NK-92 treated with Interleukin-12 subunit alpha and Interleukin-12 subunit beta, amount 100 ng/mL, for 24 hours (cell line): Measurements from ENCODE around the gene BRD4.
A peak's percentile ranks its signal among the peaks of the same experiment; 100 is the strongest.
"Not testable (repeated sequence)": the region's sequence is repeated elsewhere in the genome, so short reads cannot be mapped to it uniquely, and the experiment has no call there.

Experiments
- DNase-seq: peaks from one replicate; lab custom pipeline; 2025; lab: John Stamatoyannopoulos, UW

BRD4 gene

DNA sequence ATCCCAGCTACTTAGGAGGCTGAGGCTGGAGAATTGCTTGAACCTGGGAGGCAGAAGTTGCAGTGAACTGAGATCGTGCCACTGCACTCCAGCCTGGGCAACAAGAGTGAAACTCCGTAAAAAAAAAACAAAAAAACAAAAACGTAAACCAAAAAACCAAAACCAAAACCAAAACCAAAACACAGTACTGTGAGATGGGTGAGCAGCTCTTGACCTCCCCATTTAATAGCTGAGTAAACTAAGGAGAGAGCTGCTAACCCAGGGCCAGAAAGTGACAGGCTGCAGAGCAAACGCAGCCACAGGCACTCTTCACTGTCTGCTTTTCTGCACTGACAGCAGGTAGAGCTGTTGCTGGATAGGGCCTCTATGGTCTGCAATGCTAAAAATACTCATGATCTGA is 27.7 kb upstream of the BRD4 start:
- DNase-seq = not testable (repeated sequence)

DNA sequence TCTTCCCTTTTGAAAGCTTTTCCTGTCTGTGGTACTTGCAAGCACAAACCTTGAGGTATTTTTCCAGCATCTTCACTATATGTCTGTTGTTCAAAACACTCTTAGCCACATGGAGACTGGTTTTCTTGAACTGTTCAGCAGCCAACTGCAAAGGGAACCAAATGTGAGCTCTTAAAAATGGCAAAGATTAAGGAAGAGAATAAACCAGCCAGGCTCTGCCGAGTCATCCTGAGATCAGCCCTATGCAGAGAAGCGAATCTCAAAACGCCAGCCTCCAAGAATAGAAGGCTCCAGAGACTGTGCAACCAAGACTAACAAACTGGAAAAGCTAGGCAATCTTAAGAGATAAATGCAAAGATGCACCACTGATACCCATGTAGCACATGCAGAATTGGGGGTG is 26.6 kb upstream of the BRD4 start:
- no peak for DNase-seq

DNA sequence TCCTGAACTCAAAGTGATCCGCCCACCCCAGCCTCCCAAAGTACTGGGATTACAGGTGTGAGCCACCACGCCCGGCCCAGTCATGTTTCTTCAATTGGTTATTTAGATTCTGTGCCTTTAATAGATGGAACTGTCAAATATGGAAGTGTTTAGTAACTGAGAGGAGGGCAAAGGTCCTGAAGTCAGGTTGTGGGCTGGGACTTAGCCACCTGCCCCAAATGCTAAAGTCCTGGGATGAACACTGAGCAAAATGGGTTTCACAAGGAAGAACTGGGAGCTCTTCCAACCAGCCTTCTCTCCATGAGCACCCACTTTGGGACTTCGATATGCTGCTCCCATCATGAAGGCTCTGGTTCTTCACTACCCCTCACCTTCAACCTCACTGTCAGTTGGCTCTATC is 25.6 kb upstream of the BRD4 start:
- DNase-seq = no peak

DNA sequence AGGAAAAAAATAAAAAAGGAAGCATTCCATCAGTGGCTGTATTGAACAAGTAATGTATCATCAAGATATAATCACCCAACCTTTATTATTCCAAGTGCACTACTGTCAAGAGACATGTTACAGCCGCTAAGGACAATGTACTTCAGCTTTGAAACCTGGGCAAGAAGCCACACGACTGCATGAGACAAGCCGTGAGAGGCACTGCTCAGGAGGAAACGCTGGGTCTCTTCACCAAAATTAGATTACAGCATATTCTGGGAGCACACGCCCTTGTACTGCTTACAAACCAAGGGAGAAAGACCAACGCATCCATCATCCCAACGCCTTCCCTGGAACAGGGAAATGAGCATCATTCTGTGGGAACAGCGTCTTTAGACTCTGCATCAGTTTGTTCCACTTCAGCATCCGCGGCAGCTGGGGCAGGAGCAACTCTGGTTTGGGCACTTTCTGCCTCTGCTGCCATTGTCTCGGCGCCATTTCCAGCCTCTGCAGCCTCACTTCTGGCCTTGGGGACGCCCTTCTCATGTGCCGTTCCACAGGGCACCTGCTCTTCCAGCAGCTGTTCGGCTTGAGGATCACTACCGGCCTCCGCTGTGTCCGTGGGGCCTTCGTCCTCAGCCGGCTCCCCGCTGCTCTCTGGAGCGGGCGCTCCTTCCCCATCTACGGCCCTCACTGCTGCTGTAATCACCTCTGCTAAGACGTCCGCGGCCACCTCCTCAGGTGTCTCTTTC is 22.4 kb upstream of the BRD4 start:
- DNase-seq = no peak

DNA sequence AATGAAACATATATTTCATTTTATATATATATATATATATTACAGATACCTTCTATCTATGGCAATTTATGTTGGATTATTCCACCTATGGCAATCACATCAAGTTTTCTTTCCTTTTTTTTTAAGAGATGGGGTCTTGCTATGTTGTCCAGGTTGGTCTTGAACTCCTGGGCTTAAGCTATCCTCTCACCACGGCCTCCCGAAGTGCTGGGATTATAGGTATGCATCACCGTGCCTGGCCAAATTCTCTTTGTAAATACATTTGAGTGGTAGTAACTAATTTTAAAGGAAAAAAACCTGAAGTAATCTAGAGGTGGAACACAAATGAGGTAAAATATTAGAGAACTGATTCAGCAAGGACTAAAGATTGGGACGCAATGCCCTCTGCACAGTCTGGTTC is 21.6 kb upstream of the BRD4 start:
- DNase-seq = no peak

DNA sequence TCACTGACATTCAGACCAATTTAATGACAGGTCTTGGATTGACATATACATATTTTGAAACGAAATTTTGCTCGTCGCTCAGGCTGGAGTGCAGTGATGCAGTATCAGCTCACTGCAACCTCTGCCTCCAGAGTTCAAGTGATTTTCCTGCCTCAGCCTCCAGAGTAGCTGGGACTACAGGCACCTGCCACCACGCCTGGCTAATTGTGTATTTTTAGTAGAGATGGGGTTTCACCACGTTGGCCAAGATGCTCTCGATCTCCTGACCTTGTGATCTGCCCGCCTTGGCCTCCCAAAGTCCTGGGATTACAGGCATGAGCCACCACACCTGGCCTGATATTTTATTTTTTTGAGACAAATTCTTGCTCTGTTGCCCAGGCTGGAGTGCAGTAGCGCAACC is 20.2 kb upstream of the BRD4 start:
- DNase-seq = not testable (repeated sequence)

DNA sequence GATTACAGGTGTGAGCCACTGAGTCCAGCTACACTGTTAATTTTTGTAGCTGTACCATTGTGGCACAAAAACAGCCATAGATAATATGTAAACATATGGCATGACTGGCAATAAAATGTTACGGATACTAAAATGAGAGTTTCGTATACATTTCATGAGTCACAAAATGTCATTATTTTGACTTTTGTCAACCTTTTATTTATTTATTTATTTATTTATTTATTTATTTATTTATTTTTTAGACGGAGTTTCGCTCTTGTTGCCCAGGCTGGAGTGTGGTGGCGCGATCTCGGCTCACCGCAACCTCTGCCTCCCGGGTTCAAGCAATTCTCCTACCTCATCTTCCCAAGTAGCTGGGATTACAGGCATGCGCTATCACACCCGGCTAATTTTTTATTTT is 9.0 kb upstream of the BRD4 start:
- not testable (repeated sequence) for DNase-seq

DNA sequence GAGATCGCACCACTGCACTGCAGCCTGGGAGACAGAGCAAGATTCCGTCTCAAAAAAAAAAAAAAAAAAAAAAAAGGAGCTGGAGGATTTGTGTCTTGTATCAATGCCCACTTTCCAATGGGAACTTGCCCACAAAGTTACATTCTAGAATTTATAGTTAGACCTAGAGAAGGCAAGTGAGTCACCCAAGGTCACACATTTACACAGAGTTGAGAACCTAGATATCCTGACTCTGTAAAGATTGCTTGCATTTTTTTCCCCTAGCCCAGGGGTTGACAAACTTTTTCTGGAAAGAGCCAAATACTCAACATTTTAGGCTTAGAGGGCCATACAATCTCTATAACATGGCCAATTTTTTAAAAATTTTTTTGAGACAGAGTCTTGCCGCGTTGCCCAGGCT is 7.7 kb upstream of the BRD4 start:
- DNase-seq = no peak

DNA sequence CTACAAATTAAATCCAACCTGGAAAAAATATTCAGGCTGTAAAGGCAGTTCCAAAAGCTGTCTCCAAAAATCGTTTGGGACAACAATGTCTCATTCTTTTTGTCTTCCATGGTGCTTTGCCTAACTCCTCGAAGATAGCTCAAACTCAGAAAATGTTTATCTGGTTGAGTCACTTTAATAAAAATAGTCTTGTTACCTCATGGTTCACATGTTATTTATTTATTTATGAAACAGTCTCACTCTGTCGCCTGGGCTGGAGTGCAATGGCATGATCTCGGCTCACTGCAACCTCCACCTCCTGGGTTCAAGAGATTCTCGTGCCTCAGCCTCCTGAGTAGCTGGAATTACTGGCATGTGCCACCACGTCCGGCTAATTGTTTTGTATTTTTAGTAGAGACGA is 4.9 kb upstream of the BRD4 start:
- no peak for DNase-seq

DNA sequence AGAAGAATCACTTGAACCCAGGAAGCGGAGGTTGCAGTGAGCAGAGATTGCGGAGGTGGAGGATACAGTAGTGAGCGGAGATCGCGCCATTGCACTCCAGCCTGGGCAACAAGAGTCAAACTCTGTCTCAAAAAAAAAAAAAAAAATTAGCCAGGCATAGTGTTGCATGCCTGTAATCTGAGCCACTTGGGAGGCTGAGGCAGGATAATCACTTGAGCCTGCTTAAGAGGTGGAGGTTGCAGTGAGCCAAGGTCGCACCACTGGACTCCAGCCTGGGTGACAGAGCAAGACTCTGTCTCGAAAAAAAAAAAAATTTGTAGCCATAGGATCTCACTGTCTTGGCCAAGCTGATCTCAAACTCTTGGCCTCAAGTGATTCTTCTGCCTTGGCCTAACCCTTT is 3.7 kb upstream of the BRD4 start:
- DNase-seq = not testable (repeated sequence)

DNA sequence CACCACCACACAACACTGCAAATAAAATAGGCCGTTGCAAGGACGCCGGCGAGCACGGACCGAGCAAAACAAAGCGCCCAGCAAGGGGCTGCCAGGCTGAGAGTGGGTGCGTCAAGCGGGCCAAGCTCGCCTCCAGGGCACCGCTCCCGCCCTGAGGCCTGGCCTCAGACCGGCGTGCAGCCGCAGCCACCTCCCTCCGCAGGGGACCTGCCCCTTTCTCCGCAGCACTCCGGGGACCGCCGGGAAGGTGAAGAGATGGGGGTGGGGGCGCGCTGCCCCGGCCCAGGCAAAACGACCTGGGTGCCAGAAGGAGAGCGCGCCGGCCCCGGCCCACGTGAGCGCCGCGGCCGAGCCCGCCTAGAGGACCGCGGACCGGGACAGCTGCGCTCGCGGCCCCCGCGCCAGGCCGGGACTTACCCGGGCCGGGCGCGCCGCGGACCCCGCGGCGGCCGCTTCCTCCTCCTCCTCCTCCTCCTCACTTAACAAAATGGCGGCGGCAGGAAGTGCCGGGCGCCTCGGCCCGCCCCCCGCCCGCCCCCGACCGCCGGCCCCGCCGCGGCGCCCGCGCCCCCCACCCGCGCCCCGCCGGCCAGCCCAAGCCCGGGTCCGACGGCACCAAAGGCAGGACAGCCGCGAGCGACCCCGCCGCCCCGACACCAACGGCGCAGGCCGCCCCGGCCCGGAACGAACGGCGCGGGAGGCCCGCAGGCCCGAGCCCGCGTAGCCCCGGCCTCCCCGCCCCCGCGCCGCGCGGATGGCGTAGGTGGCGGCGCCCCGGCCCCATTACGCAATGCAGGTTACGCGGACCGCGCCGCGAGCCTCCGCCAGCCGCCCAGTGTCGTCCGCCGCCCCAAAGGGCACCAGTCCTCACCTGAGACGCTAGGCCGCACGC is 674 bp downstream of the BRD4 start:
- peak; percentile 61 for DNase-seq

DNA sequence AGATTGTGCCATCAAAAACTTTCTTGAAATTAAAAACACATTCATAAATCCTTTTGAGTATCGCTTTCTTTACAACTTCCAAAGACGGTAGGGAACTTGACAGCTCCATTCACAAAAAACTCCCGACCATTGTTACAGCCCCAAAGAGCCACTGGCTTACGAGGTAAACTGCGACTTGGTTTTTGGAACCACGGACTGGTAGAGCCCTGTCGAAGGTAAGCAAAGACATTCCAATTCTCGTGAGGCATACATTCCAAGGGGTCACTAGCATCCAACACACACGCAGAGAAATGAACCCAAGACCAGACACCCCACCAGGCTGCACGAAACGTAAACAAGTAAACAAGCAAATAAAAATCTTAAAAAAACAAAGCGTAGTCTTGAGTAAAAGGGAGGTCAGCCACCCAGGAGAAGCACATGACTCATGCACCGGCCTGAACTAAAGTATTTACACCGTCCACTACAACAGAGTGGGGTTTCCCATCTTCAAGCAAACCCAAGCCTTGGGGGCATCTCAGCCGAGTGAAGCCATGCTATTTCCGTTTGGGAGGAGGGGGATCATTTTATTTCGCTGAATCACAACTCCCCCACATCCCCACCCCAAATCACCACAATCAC is 1.4 kb downstream of the BRD4 start:
- peak; percentile 46 for DNase-seq

DNA sequence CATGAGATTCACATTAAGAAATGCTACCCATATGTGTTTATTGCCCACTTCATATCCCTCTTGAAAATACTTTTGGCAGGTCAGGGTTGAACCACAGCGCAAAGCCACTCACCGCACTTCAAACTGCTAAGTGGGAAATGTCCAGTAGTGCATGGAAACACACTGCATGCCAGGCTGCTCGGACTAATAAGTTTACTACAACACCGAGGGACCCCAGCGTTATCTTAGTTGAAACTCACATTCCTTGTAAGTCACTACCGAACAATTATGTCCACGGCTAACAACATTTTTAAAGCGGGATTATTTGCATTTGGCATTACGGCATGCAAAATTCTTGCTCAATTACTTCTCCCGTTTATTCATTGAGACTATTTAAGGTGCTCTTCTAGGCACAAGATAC is 4.0 kb downstream of the BRD4 start:
- DNase-seq = no peak

DNA sequence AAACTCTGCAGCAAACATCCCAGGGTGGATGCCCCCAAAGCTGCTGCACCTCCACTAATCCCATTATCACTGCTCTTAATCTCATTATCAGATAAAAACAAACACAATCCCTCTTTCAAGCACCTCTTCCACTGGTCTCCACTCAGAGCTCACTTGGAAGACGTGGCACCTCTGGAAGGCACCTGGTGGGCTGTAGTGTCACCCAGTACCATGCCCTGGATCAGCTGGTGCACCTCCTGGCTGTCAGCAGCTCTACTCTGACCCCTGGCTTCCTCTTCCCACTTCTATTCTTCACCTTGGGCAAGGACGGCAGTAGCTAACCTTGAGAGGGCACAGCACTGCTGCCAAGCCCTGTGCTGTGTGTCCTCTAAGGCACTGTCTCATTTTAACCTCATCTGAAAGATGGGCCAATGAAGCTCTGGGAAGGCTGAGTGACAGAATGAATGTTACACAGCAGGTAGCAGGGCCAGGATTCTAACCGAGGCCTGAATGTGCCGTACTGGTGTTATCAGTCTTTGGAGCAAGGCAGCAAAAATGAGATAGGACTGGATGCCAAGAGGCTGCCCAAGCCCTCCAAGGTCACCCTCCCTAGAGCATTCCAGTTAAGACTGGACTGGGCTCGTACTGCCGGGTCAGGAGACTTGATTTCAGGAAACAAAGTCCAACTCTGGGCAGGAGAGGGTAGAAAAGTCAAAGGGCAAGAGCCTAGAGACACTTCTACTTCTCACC is 7.4 kb downstream of the BRD4 start:
- DNase-seq = no peak

DNA sequence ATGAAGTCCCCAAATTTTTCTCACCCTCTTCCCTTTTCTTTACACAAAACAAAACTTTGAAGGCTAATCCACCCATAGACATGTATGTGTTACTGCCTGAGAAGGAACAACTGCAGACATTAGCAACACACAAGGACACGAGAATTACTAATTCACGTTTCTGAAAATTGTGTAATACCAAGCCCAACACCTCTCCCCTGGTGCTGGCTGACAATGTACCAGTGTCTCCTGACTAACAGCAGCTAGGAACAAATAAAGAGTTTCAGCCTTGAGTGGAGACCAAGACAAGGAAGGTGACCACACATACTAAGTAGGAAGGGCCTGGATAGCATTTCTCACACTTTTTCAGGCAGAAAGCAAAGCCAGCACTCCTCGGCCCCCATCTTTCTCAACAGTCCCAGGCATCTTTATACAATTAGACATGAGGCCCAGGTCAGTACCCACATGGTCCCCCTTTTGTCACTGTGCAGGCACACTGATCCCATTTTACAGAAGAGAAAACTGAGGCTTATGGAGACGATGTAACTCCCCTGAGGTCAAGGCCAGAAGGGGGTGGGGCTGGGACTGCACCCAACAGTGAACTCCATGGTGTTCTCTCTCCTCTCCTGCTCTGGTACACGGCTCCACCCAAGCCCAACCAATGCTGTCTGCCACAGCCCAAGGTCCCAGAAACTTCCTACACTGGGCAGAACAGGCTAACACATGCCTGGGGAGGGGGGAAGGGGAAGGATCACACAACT is 8.7 kb downstream of the BRD4 start:
- DNase-seq = no peak

DNA sequence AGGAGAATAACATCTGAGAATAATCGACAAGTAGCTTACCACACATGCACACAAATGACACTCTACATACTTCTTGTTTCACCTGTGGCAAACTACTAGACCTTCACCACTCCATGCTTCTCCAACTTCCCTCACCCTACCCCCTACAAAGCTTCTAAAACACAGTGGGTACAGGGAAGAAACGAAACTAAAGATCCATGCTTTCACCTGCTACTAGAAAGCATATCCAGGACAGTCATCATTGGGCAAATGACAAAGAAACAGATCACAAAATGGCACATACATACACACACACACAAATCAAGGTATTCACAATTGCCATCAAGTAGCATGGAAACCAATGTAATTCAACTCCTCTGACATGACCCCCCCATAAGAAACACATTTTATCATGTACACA is 10.6 kb downstream of the BRD4 start:
- no peak for DNase-seq

DNA sequence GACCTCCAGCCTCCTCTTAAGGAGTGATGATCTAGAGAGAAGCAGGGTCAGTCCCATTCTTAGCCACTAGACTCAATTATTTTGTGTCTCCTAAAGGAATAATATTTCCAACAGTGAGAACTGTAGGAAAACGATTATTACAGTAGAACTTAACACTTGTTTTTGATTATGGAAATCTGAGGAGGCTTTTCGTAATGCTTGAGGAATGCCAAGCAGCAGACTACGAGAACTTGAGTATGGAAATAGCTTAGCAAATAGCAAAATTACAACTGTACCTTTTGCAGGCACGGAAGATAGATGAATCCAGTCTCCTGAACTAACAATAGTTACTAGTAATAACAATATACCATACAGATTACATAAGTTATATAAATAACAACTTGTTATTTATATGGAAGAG is 12.2 kb downstream of the BRD4 start:
- no peak for DNase-seq

DNA sequence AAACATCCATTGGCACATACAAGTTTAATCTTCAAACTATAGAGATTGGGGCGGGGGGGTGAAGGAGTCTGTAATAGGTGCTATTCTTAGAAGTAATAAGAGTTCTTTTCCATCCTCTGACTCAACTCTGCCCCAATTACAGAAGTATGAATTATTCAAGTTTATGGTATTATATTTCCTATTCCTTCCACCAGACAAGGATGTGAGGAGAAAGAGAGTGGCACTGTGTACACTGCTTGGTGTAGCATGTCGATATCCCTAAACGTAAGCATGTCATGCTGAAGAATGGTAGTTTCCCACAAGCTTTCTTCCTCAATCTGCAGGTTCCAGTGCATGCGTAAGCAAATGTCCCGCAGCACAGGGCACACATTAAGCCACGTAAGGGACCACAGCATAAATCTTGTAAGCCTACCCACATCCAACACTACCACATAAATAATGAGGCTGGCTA is 14.1 kb downstream of the BRD4 start:
- no peak for DNase-seq

DNA sequence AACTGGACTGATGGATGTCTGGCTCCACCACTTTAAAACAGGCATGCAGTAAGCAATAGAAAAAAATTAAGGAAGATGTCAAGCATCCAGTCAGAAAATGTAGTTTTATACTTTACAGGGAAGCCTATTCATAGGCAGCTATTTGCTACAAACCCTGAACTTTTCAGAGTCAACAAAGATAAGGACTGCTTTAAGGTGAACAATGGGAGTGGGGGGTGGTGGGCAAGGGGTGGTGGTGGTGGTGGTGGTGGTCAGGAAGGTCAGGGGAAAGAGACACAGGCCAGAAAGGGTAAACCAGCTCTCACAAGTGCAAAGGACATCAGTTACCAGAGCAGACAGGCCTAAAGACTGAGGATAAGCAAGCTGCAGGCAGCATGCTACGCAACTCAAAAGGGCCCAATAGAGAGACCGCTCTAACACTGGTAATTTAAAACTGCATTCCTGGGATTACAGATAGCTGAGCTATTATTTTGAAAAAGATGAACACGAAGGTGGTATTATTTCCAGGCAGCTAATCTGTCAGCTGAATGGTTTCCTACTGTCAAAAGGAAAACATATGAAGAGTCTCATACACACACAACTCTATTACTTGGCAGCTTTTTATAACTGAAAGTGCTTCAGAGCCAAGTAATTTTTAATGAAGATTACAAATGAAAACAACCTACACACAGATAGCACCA is 14.8 kb downstream of the BRD4 start:
- DNase-seq = no peak

DNA sequence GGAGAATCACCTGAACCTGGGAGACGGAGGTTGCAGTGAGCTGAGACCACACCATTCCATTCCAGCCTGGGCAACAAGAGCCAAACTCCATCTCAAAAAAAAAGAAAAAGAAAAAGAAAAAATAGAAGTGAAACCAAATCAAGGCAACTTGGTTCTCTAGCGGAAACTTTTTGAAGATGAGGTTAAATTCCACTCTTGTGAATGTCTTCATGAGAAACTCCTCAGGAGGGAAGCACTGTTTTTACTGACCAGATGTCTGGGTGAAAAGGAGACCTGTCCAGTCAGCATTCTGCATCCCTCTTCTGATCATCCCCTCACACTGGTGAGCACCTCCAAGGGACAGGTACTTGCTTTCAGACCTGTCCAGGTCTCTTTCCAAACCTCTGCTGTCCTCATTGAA is 15.8 kb downstream of the BRD4 start:
- DNase-seq = no peak

DNA sequence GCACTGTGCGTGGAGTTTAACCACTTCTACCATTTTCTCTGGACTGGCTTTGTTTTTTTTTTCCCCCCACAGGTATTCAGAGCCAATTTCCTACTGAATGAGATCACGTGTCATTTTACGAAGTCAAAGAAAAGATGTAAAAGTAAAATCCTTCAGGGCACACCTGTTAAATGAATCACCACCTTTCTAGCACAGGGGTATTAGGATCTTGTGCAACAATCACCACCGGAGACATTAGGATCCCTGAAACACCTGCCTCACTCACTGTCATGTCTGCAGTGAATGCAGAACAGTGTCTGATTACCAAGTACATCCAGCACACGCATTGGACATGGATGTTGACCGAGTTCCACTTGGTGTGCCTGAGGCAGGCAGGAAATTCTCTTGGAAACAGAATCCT is 17.2 kb downstream of the BRD4 start:
- no peak for DNase-seq
